HS-27A (cell line): ENCODE measurements around the gene PLEKHH2.

Experiments
- DNase-seq: peaks from one replicate; pipeline ENCODE4 v3.0.0-alpha.2; 2012; ENCODE audit warnings: low read depth, missing footprints

PLEKHH2 gene

DNA sequence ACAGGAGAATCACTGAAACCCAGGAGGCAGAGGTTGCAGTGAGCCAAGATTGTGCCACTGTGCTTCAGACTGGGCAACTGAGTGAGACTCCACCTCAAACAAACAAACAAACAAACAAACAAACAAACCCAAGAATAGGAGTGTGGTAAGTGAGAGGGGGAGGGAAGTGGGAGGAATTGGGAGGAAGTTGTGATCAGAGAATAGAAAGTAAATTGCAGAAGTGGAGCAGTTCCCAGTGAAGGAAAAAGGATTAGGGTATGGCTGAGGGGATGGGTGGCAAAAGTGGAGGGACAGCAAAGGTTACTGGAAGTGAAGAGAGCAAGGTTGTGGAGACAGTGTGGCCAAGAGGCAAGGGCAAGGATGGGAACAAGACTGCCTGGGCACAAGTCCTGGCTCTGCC, 80.3 kb downstream of the PLEKHH2 start:
- no peak for DNase-seq

DNA sequence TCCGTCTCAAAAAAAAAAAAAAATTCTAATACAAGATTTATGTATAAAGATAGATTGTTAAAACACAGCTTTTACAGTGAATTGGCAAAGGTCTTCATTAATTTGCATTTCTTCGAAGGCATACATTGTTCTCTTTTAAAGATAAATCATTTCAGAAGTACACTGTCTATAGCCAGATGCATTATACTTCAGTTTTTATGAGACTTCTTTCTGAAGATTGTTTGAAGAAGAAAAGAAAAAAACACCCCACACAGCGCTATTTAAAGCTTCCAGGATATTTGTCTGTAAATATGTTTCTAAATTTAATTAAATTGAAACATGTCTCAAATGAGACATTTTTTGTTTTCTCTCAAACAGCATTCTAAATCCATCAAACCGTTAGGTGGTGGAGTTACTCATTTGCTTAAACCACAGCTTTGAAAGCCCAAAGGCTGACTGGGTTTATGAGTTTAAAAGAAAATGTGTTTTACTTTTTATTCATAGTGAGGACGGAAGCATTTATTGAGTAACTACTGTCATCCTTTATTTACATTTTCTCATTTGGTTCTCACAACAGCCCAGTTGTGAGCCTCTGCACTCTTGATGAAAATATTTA, 81.6 kb downstream of the PLEKHH2 start:
- DNase-seq: no peak

DNA sequence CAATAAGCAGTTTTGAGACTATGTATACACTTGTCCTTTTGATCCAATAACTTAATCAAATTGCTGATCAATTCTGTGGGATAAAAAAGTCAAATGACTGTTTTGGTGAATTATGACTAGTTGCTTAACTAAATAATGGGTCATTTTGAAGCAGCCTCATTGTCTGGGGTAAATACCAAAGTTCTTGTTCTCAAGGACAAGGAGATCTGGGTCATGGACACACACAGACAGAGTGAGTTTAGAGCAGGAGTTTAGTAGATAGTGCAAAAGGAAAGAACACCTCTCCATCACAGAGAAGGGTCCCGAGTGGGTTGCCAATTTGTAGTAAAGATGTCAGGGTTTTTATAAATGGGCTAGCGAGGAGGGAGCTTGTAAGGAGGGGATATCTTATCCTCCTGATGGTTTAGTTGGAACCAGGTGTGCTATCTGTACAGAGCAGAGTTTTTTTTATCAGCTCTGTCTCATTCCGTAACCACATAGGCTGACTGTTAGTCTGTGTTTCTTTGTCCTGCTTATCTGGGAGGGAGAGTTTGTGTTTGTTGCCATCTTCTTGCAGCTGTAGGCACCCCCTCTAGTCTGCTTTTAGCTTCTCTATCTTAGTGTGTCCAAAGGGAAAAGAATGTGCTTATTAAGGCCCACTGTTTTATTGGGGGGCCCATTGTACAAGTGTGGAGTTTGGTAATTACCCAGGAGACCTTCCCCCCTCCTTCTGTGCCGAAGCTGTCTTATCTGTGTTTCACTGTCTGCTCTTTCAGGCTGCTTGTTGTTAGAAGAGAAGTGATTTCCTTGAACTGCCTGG, 87.9 kb downstream of the PLEKHH2 start:
- DNase-seq: no peak

DNA sequence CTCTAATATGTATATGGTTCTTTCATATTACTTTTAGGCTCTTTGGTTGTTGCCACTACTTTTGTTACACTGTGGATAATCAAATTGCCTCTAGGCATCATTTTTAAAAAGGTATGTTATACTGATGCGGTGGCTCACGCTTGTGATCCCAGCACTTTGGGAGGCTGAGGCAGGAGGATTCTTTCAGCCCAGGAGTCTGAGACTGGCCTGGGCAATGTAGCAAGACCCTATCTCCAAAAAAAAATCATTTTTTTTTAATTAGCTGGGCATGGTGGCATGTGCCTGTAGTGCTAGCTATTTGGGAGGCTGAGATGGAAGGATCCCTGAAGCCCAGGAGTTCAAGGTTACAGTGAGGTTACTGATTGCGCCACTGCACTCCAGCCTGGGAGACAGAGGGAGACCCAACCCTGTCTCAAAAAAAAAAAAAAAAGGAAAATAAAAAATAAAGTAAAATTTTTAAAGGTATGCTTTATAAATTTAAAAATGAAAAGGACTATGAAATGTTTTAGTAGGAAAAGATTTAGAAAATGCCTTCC, 88.7 kb downstream of the PLEKHH2 start:
- no peak for DNase-seq

DNA sequence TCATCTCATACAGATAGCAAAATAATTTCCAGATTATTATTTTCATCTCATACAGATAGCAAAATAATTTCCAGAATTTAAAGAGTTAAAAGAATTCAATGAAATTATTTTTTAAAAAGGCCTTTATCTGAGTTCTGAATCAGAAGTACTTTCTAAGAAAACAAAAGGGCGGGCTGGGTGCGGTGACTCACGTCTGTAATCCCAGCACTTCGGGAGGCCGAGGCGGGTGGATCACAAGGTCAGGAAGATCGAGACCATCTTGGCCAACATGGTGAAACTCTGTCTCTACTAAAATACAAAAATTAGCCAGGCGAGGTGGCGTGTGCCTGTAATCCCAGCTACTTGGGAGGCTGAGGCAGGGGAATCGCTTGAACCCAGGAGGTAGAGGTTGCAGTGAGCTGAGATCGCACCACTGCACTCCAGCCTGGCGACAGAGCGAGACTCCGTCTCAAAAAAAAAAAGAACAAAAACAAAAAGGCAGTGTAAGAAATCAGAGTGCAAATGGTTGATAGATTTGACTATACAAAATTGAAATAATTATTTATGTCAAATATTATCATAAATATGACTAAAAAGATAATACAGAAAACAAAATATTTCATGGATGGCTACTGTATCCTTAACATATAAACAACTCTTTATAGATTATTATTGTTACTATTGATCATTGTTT, 90.0 kb downstream of the PLEKHH2 start:
- peak; percentile 40 for DNase-seq

DNA sequence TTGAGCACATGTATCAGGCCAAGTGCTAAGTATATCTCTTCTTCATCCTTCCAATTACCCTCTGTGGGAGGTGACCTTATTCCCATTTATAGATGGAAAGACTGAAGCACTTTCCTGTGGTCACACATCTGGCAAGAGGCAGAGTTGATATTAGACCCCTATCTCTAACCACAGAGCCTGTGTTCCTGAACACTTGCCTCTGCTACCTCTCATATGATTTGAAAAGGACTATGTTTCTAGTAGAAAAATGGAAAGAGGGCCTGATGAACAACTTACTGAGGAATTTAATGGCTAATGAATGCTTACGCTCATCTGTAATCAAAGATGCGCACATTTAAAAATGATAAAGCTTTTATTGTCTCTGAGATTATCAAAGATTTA, 90.6 kb downstream of the PLEKHH2 start:
- no peak for DNase-seq

DNA sequence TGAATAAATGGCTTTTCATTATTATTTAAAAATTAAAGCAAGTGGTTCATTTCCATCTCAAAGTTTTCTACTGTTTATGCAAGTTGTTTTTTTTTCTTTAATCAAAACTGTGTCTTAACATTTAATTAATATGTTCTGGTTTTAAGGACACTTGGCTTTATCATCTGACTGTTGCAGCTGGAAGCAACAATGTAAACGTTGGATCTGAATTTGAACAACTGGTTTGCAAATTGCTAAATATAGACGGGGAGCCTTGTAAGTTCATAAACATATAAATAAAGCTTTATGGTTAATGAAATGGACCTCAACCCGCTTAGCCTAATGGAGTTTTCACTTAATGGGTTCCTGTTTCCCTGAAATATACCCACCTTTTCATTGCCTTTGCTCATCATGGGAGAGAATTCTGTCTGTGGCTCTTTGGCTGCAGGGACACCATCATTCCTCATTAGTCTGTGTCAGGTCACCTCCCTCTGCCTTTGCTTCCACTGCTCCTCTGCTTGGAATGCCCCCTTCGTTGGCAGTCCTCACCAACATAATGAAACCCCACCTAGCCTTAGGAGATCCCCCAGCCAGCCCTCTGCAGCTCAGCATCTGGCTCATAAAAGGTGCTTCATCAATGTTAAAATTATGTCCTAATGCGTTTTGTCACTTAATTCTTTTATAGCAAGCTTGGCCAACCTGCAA, 92.6 kb downstream of the PLEKHH2 start:
- DNase-seq: no peak

DNA sequence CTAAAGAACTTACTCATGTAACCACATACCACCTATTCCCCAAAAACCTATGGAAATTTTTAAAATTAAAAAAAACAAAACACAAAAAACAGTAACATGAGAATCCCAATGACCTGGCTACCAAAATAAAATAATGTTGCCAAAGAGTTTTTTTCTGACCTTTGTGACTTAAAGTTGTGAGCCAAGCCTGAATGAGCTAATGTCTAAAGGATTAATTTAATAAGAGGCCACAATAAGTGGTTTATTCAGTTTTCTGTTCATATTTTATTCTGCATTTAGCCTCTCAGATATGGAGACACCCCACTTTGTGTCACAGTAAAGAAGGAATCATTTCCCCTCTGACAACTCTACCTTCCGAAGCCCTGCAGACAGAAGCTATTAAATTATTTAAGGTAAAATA, 94.2 kb downstream of the PLEKHH2 start:
- no peak for DNase-seq

DNA sequence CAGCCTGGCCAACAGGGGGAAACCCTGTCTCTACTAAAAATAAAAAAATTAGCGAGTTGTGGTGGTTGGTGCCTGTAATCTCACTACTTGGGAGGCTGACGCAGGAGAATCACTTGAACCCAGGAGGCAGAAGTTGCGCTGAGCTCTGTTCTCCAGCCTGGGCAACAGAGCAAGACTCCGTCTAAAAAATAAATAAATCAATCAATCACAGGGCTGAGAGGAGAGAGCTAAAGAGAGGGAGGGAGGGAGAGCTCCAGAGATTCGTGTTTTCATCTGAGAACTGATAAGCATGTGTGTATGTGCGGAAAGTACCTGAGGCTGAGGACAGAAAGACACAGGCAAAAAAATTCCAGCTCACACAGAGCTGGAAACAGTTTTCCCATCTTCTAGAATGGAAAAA, 99.6 kb downstream of the PLEKHH2 start:
- no peak for DNase-seq

DNA sequence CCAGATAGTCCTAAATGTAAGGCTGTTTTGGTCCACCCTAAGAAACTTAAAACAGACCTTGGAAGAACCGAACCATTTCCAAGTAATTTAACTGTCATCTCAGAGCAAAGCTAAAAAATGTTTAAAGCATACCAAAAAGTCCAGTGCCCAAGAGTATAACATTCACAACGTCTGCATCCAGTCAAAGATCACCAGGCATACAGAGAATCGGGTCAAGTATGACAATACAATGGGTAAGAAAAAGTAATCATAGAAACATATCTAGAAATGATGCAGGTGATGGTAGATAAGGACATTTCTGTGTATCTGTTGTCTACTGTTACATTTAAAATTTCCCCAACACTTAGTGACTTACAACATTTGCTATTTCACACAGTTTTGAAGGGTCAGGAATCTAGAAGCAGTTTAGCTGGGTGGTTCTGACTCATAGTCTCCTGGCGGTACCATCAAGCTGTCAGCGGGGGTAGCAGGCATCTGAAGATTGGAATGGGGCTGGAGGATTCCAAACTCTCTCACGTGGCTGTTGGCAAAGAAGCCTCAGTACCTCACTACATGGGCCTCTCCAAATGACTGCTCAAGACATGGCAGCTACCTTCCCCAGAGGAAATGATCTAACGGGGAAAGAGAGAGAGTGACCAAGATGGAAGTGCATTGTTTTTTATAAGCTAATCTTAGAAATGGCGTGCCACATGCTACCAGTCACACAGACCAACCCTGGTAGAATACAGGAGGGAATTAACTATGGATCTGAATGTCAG, 100.2 kb downstream of the PLEKHH2 start:
- peak; percentile 86 for DNase-seq

DNA sequence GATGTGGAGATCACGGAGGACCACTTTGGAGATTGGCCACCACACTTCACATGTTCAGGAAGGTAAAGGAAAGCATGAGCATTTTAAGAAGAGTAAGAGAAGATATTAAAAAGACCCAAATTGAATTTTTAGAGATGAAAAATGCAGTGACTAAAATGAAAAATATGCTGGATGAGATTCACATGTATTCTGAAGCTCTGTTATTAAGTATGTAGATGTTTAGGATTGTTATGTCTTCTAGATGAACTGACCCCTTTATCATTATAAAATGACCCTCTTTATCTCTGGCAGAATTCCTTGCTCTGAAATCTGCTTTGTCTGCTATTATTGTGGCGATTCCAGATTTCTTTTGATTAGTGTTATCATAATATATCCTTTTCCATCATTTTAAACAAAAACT, 100.8 kb downstream of the PLEKHH2 start:
- DNase-seq: no peak

DNA sequence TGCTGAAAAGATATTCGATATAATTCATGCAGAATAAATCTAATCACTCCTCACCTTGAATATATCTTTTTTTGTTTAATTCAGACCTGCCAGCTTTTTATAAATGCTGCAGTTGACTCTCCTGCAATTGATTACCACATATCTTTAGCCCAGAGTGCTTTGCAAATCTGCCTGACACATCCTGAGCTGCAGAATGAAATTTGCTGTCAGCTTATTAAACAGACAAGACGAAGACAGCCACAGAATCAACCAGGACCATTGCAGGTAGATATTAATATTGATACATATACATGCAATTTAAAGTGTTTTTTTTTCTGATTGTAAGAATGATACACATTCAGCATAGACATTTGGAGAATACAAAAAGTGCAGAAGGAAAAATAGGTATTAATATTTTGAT, 101.2 kb downstream of the PLEKHH2 start:
- DNase-seq: no peak

DNA sequence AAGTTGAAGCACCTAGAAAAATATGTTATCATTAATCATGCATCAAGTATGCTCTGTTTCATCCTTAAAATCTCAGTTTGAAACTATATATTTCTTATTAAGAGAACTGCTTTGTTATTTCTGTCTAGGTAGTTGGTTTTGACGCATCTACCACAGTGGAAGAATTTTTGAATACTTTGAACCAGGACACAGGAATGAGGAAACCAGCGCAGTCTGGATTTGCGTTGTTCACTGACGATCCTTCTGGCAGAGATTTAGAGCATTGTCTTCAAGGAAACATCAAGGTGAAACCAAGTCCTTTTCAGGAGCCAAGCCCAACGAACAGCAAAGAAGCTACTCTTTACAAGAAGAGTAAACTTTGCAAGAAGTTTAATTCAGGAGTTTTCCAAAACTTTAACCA, 106.6 kb downstream of the PLEKHH2 start:
- DNase-seq: no peak

DNA sequence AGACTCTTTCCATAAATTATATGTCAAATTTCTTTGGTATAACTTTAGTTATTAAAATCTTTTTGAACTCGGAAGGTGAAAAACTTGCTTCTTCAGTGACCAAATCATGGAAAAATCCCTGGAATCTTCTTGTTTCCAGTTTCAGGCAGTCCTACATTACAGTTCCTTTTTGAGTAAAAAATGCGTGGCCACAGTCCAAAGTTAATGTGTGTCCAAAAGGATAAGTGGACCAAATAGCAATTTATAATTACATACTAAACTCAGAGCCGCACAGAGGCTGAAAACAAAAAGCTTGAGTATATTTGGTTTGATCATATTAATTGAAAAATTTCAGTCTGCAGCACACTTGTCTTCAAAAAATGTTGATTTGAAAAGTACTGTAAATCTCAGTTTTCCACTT, 108.4 kb downstream of the PLEKHH2 start:
- peak; percentile 48 for DNase-seq

DNA sequence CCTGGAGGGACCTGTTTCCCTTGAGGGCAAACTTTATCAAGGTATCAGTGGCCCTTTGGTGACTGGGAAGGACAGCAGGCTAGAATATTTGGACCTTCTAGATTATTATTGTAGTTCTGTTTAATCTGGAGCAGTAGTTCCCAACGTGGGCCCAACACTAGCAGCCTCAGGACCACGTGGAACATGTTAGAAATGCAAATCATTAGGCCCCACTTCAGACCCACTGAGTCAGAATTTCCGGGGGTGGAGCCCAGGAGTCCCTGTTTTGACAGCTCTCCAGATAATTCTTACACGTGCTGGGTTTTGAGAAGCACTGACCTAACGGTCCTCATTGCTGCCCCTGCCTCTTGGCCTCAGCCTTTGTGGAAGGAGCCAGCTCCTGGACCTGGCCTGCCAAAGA, 111.3 kb downstream of the PLEKHH2 start:
- no peak for DNase-seq

DNA sequence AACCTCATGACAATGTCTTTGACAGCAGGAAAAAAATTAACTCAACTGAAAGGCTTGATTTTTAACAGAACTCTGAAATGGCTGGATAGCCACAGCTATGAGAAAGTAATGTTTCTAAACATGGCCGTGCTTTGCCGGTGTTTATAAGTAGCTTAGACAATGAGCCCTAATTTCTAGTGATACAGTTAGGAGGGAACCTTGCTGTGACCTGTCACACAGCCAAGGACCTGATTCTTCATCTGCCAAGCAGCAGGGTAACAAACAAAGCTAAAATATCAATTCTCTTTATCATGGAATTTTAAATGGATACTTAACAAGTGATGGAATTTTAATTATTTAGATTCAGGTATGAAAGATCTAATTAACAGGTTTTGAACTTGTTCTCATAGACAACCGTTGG, 112.5 kb downstream of the PLEKHH2 start:
- no peak for DNase-seq

DNA sequence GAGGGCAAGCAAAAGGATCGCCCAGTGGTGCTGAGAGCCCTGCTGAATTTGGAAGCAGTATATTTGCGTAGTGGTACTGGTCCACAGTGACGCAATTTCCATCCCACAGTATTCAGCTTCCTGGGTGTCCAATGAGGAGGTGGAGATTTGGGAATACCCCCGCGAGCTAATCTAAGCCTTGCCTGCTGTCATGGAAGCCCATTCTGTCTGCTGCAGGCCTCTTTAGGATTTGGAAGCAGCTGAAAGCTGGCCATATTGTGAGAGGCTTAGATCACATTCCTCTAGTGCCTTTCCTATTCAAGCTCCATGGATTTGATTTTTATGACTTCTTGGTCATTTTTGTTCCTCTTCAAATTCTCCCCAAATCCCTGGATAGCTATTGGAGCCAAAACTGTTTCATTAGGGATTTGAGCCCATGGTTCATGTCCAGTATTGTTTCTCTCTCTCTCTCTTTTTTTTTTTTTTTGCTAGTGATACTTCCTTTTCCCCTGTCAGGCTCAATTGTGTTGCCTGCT, 114.5 kb downstream of the PLEKHH2 start:
- DNase-seq: no peak

DNA sequence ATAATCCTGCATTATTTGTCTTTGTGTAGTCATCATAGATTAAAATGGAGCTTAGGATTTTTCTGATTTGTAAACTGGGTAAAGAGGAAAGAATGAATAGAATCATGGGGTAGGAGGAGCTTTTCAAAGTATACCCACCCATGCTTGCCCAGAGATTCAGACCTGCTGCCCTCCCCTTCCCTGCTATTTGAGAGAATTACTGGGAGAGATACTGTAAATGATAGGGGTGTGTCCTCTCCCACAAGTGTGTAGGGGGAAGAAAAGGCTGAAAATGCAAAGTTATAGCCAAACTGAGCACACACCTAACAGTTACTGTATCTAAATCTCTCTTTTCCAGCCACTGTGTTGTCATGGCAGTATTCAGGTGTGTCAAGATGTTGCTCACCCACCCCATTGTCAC, 115.2 kb downstream of the PLEKHH2 start:
- no peak for DNase-seq

DNA sequence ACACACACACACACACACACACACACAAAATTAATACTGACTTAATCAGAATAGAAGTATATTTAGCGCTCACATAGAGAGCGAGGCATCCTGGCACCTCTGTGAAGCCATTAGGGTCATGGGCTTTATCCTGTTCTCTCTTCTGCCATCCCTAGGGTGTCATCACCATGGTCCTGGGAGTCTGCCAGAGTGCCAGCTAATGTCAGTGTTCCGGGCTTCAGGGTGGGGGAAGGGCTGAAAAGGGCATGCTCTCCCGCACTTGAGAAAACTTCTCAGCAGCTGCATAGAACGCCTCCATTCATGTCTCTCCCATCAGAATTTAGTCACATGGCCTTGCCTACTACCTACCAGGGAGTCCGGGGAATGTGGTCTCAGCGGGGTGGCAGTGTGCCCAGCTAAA, 117.1 kb downstream of the PLEKHH2 start:
- DNase-seq: no peak

DNA sequence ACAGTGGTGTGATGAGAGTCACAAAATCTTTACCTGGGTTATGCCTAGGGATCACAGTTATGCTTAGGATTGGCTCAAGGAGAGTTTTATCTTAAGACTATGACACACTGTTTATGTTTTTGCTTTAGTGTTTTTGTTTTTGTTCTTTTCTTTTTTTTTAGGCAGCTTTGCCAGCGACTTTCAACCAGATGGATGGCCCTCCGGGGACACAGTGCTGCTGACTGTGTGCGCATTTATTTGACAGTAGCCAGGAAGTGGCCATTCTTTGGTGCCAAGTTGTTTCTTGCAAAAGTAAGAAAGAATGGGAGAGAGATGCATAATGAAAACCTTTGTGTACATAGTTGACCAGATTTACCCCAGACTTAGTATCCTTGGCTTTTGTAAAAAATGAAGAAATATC, 121.7 kb downstream of the PLEKHH2 start:
- no peak for DNase-seq

DNA sequence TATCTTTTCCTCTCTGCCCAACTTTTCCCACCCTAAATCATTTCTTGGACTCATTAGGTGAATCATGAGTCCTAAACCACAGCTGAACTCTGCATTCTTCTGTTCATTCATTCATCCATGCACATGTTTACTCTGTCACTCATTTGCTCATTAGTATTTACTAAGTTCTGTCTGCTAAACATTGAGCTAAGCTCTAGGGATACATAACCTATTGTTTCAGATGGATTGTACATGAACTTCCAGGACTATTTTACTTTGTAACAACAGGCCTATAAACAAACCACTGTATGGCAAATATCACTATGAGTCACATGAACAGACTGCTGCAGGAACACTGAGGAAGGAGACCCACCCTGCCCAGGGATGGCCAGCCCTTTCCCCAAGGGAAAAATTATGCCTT, 122.1 kb downstream of the PLEKHH2 start:
- peak; percentile 48 for DNase-seq

DNA sequence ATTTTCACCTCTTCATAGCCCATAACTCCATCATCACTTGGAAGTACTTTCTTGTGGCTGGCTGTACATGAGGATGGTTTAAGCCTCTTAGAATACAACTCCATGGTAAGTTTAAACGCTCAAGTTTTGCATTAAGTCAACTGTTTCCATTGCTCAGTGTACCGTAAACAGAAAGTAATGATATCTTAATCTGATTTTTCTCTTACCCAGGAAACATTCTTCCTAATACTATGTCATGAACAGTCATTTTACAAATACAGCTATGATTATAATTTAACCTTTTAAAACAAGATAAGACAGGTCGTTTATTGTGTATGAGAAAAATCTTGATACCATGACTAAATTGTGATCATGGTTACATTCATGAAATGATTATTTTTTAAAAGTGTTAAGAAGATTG, 125.2 kb downstream of the PLEKHH2 start:
- DNase-seq: no peak
